Measurements from ENCODE around the gene GMDS.

- TF ChIP-seq ZFP30 (CRISPR knock-in tag; IDR thresholded peaks at IDR 0.05) (no peak), ZNF70 (CRISPR knock-in tag; IDR thresholded peaks at IDR 0.05) (no peak), ARNTL (CRISPR knock-in tag; IDR thresholded peaks at IDR 0.05; ENCODE audit: borderline replicate concordance, low read depth) (no peak), PATZ1 (CRISPR knock-in tag; IDR thresholded peaks at IDR 0.05; ENCODE audit: borderline replicate concordance) (no peak), CREB5 (CRISPR knock-in tag; IDR thresholded peaks at IDR 0.05; ENCODE audit: low read depth) (no peak), ZNF565 (CRISPR knock-in tag; conservative IDR thresholded peaks at IDR 0.05; ENCODE audit: low read depth) (no peak), CSDC2 (CRISPR knock-in tag; IDR thresholded peaks at IDR 0.05) (no peak), GLIS3 (CRISPR knock-in tag; IDR thresholded peaks at IDR 0.05) (no peak), ZNF8 (CRISPR knock-in tag; IDR thresholded peaks at IDR 0.05) (no peak)
These were observed 19.7 kb downstream of the GMDS start for GRCh38 chr6:2225422-2226392.

All from SK-N-SH treated with all-trans-retinoic acid at 6 μM for 48 hours (cell line).